PC-3 (cell line): Measurements from ENCODE around the gene STK16. TPM values are rescaled to one million over a fixed set of nuclear protein-coding genes. Genes with fewer than 3 reads are reported as not detected.

Experiments used
- ATAC-seq: fragments of 200-7000 bp; cut with Tn5 transposase; 2 replicates; pipeline ENCODE4 v1.9.1; 2020; ENCODE audit warnings: mild to moderate bottlenecking, moderate library complexity
- BruUV-seq: library from RNA; stranded (reverse); fragments of 400-500 nt; replicated peaks from 2 replicates; lab custom pipeline; 2021; lab: Mats Ljungman, UMichigan
- CTCF ChIA-PET: fragments of 300-600 bp; sonication (Branson Sonifier 250); formaldehyde crosslinking; loops from one replicate; lab custom pipeline; 2022; ENCODE audit warnings: antibody characterized with exemption; lab: Charles Lee
- POLR2A ChIA-PET: fragments of 300-600 bp; sonication (Branson Sonifier 250); formaldehyde crosslinking; loops from one replicate; lab custom pipeline; 2022; ENCODE audit warnings: antibody characterized with exemption; ENCODE audit not compliant: unreplicated experiment; lab: Charles Lee
- DNase-seq: peaks from one replicate; pipeline ENCODE4 v3.0.0-alpha.2; 2015
- H2AFZ ChIP-seq: fragments of 300-600 bp; sonication (generic); 2 replicates; pipeline ENCODE4 v1.6.0; 2016; ENCODE audit warnings: antibody characterized with exemption, low read length
- H3F3A ChIP-seq: fragments of 300-600 bp; sonication (generic); one replicate; pipeline ENCODE4 v1.6.0; 2017; ENCODE audit warnings: antibody characterized with exemption, low read length, control low read depth, mild to moderate bottlenecking; ENCODE audit not compliant: unreplicated experiment
- H3K27ac ChIP-seq: fragments of 300-600 bp; sonication (generic); 2 replicates; pipeline ENCODE4 v1.5.1; 2016; ENCODE audit warnings: mild to moderate bottlenecking, low read length
- H3K27me3 ChIP-seq: fragments of 300-600 bp; sonication (generic); 2 replicates; pipeline ENCODE4 v1.6.1; 2016; ENCODE audit warnings: low read length, mixed read lengths
- H3K36me3 ChIP-seq: fragments of 300-600 bp; sonication (generic); 2 replicates; pipeline ENCODE4 v1.6.1; 2016; ENCODE audit warnings: low read depth, mixed run types, low read length, mixed read lengths
- H3K4me1 ChIP-seq: fragments of 300-600 bp; sonication (generic); 2 replicates; pipeline ENCODE4 v1.5.1; 2016; ENCODE audit warnings: low read length; ENCODE audit not compliant: insufficient read depth
- H3K4me2 ChIP-seq: fragments of 300-600 bp; sonication (generic); 2 replicates; pipeline ENCODE4 v1.6.0; 2016; ENCODE audit warnings: low read length
- H3K4me3 ChIP-seq: fragments of 300-600 bp; sonication (generic); 2 replicates; pipeline ENCODE4 v1.5.1; 2016; ENCODE audit warnings: mild to moderate bottlenecking, low read length, mixed read lengths
- H3K79me2 ChIP-seq: fragments of 300-600 bp; sonication (generic); 2 replicates; pipeline ENCODE4 v1.6.1; 2017; ENCODE audit warnings: low read length, mixed read lengths
- H3K9ac ChIP-seq: fragments of 300-600 bp; sonication (generic); 2 replicates; pipeline ENCODE4 v1.6.0; 2016; ENCODE audit warnings: mild to moderate bottlenecking, low read length
- H3K9me2 ChIP-seq: fragments of 300-600 bp; sonication (generic); replicated peaks from 2 replicates; pipeline ENCODE4 v1.6.1; 2016; ENCODE audit warnings: mixed run types, low read length, mixed read lengths
- H3K9me3 ChIP-seq: fragments of 300-600 bp; sonication (generic); 2 replicates; pipeline ENCODE4 v1.6.1; 2016; ENCODE audit warnings: low read length, mixed read lengths
- H4K20me1 ChIP-seq: fragments of 300-600 bp; sonication (generic); 2 replicates; pipeline ENCODE4 v1.6.1; 2016; ENCODE audit warnings: low read length, mixed read lengths
- CTCF ChIP-seq: fragments of 300-600 bp; sonication (generic); conservative IDR thresholded peaks from 2 replicates; pipeline ENCODE4 v1.5.1; 2017; ENCODE audit warnings: antibody characterized with exemption, low read depth, mild to moderate bottlenecking, low read length
- EZH2 ChIP-seq: fragments of 300-600 bp; sonication (generic); IDR thresholded peaks from one replicate; pipeline ENCODE4 v1.6.1; 2017; ENCODE audit warnings: antibody characterized with exemption, mild to moderate bottlenecking, low read length; ENCODE audit not compliant: unreplicated experiment
- EZH2phosphoT487 ChIP-seq: fragments of 300-600 bp; sonication (generic); IDR thresholded peaks from 2 replicates; pipeline ENCODE4 v1.6.1; 2018; ENCODE audit warnings: mild to moderate bottlenecking, antibody characterized with exemption, low read length, borderline replicate concordance
- intact Hi-C: fragments of 100-400 bp; cut with micrococcal nuclease; formaldehyde crosslinking; loops from 2 replicates; pipeline ENCODE4 v1.9.0; 2023
- total RNA-seq: library from RNA; depleted of rRNA; stranded (reverse); fragments of >200 nt; gene quantifications from 2 replicates; pipeline ENCODE4 v1.2.3, GENCODE V29; 2014

Gene STK16
- total RNA-seq, 1 experiment from 2014 or later, result 16.3 TPM

- CTCF ChIA-PET, result no interaction called here
- ATAC-seq (no peak), DNase-seq (no peak)
- TF ChIP-seq CTCF (no peak), EZH2phosphoT487 (no peak), EZH2 (no peak)
- no peak overlapping the region for H3K9ac ChIP-seq
- POLR2A ChIA-PET, result no interaction called here
- H3K79me2 ChIP-seq, result no peaks in the 10 kb centered on the region
- no peaks in the 10 kb centered on the region for H3K36me3 ChIP-seq
- H3F3A ChIP-seq, result no peaks in the 10 kb centered on the region
- H3K27ac ChIP-seq, result no peak overlapping the region
- intact Hi-C loops, result no loop called here
- H3K9me3 ChIP-seq, result no peaks in the 10 kb centered on the region
- no peak overlapping the region for H2AFZ ChIP-seq
- H4K20me1 ChIP-seq, result no peaks in the 10 kb centered on the region
- no TSS peak for BruUV-seq
- H3K4me3 ChIP-seq, result no peak overlapping the region
- peaks cover 23% of the 10 kb centered on the region for H3K4me1 ChIP-seq
- H3K4me2 ChIP-seq, result no peak overlapping the region
- H3K27me3 ChIP-seq, result no peaks in the 10 kb centered on the region
- no peaks in the 10 kb centered on the region for H3K9me2 ChIP-seq
These were observed 46.1 kb downstream of the STK16 start for GRCh38 chr2:219291394-219291793.

GRCh38 chr2:219291910-219292490, 46.7 kb downstream of the STK16 start:
- H4K20me1 ChIP-seq, result no peaks in the 10 kb centered on the region
- POLR2A ChIA-PET, result no interaction called here

More at GRCh38 chr2:219291910-219292490, 46.7 kb downstream of the STK16 start:
- no peak for ATAC-seq
- DNase-seq, result no peak
- intact Hi-C loops, result no loop called here
- H3K79me2 ChIP-seq, result no peaks in the 10 kb centered on the region
- TF ChIP-seq EZH2phosphoT487 (no peak), EZH2 (no peak), CTCF (no peak)
- no peaks in the 10 kb centered on the region for H3K27me3 ChIP-seq
- no TSS peak for BruUV-seq
- H2AFZ ChIP-seq, result no peak overlapping the region
- no peak overlapping the region for H3K4me3 ChIP-seq
- no peaks in the 10 kb centered on the region for H3K36me3 ChIP-seq
- H3K4me1 ChIP-seq, result peaks cover 23% of the 10 kb centered on the region
- no peaks in the 10 kb centered on the region for H3K9me3 ChIP-seq
- H3K9ac ChIP-seq, result no peak overlapping the region
- H3K9me2 ChIP-seq, result no peaks in the 10 kb centered on the region
- H3K27ac ChIP-seq, result no peak overlapping the region
- H3F3A ChIP-seq, result no peaks in the 10 kb centered on the region
- H3K4me2 ChIP-seq, result no peak overlapping the region
- CTCF ChIA-PET, result no interaction called here
